HG03066 (cell line): ENCODE results near the gene CNTN2.

Source experiments
- ATAC-seq: cut with Tn5 transposase; IDR thresholded peaks from one replicate; pipeline ENCODE4 v1.9.1; 2021; ENCODE audit warnings: low read depth; ENCODE audit not compliant: unreplicated experiment

The CNTN2 gene

DNA sequence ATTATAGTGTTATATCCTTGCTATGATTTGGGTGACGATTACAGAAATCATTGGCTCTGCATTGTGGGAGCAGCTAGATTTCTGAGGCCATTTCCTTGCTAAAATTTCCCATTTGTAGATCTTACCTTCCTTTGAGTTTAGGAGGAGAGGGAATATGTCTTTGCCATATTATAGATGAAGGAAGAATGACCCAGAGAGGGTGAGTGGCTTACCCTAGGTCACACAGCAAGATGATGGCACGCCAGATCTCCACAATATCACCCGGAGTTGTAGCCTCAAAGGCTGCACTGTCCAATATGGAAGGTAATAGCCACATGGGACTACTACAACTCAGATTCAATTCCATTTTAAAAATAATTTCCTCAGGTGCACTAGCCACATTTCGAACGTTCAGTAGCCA, 10.3 kb downstream of the CNTN2 start:
- no peak for ATAC-seq

DNA sequence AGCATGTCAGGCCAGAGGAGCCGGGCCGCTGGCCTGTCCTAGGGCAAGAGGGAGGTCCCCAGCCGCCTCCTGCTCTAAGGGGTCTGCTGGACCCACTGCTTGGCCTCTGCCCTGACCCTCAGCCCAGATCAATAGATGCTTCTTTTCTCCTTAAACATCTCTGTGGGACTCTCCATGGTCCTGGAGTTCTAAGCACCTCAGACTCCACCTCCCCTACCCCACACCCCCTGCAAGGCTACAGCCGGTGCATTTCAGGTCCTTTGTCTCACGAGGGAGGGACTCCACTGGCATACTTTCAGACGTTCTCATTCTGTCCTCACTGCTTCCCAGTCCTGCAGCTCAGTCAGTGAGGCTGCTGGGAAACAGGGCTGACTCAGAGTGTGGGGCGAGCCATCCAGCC, 11.0 kb downstream of the CNTN2 start:
- no peak for ATAC-seq

DNA sequence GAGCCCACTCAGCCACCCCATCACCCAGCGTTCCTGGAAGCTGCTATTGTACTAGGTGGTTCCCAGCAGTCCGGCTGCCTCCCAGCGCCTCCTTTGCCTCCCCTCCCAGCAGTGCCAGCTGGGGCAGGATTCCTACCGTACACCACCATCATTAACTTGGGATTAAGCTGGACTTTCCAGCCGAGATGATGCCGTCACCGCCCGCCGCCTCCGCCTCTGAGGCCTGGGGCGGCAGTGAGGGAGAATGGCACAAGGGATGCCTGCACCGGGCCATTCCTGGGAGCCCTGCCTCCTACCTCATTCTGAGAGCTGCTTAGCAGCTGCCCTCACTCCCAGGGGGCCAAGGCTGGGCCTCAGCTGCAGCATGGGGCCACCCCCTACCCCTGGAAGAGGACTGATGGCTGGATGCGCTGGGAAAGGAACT, 13.2 kb downstream of the CNTN2 start:
- ATAC-seq: no peak

DNA sequence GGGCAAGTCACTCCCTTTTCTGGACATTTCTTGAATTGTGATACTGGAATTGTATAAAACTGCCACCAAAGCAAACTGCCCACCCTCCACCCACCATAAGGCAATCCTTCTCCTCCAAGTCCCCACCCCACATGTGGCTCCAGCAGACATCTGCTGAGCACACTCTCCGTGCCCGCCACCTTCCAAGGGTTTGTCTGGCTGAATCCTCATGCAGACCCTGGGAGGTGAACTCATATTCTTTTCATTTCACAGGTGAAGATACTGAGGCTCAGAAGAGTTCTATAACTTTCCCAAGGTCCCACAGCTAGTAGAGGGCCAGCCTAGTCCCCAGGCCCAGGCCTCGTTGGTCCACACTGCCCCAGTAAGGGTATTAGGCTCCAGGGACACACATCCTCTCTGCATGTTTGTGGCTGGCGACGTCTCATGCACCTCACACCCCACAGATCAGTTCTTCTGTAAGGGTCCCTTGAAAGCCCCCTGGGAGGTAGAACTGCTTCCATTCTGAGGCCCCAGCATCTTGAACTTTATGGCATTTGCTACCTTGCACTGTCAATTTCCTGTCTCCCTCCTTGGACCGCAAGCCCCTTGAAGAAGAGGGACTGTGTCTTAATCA, 14.1 kb downstream of the CNTN2 start:
- no peak for ATAC-seq

DNA sequence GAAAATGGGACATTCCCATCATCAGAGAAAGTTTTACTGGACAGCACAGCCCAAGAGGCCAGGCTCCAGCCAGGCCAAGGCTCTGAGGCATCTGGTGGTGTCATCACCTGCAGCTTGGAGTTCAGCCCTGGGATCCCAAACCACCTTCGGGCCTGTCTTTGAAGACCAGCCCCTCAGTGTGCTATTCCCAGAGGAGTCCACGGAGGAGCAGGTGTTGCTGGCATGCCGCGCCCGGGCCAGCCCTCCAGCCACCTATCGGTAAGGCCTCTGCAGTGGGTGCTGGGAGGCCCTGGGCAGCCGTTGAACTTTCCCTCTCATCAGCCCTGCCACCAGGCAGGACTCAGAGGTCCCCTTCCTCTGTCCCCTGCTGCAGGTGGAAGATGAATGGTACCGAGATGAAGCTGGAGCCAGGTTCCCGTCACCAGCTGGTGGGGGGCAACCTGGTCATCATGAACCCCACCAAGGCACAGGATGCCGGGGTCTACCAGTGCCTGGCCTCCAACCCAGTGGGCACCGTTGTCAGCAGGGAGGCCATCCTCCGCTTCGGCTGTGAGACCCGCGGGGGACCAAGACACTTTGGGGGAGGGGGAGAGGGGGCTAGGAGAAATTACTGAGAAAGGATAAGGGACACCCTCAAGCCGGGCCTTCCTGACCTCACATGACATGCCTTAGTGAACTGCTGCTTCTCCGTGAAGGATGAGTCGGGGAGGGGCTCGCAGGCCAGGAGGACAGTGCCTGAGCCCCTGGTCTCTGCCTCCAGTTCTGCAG, 15.0 kb downstream of the CNTN2 start:
- no peak for ATAC-seq

DNA sequence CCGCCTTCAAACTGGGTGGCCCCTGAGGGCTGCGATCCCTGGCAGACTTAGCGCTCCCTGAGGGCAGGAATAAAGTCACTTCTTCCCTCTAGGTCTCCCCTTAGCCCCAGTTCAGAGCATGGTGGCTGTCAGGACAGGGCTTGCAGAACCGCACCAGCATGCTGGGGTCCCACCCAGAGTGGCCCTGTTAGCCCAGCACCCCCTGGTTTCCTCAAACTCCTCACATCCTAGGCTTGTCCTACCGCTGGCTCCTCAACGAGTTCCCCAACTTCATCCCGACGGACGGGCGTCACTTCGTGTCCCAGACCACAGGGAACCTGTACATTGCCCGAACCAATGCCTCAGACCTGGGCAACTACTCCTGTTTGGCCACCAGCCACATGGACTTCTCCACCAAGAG, 15.8 kb downstream of the CNTN2 start:
- no peak for ATAC-seq

DNA sequence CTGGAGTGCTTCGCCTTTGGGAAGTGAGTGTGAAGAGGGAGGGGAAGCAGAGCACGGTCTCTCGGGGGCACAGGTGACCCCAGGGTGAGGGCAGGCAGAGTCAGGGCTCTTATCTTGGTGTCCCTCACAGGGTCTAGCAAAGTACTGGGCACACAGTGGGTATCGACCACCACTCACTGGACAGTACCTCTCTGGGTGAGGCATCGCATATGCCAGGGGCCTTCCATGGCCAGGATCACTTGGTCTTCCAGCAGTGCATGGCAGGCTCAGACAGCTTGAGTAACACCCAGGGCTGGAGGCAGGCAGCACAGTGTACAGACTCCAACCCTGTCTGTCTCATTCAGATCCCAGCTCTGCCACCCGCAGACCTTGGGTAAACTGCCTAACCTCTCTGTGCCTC, 16.6 kb downstream of the CNTN2 start:
- no peak for ATAC-seq

DNA sequence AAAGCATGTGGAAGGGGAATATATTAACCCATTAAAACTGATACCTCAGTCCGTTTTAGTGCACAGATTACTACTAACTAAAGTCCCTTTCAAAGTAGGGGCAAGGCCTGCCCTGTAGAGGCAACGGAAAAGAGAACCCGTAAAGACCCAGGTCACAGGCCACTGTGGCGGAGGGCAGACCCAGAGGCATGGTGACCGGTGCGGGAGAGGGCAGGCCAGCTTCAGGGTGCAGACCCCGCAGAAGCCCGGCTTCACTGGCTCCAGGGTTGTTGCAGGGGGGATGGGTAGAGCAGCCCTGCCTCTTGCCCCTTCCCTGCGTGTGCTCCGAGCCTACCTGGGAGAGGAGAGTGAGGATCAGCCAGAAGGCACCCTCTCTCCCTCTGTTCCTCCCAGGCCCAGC, 17.7 kb downstream of the CNTN2 start:
- ATAC-seq: no peak

DNA sequence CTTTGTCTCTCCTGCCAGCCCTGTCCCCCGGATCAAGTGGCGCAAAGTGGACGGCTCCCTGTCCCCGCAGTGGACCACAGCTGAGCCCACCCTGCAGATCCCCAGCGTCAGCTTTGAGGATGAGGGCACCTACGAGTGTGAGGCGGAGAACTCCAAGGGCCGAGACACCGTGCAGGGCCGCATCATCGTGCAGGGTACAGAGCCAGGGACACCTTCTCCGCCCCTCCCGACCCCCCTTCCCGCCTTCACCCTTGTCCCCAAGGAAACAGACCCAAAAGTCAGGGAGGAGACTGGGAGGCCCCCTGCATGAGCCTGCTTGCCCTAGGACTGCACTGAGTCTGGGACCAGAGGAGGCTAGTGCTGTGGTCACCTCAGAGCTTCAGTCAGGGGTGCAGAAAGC, 18.2 kb downstream of the CNTN2 start:
- no peak for ATAC-seq

DNA sequence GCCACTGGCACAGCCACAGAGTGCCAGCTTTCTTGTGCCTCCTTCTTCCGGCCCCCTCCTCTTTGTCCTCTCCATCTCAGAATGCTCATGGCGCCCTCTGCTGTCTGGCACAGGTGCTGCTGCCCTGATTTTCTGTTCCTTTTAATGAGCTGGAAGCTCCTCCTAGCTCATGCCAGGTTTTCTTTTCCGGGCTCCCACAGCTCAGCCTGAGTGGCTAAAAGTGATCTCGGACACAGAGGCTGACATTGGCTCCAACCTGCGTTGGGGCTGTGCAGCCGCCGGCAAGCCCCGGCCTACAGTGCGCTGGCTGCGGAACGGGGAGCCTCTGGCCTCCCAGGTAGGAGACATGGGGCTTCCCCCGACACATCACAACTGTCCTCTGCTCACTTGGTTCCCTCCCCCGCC, 18.7 kb downstream of the CNTN2 start:
- ATAC-seq: no peak

DNA sequence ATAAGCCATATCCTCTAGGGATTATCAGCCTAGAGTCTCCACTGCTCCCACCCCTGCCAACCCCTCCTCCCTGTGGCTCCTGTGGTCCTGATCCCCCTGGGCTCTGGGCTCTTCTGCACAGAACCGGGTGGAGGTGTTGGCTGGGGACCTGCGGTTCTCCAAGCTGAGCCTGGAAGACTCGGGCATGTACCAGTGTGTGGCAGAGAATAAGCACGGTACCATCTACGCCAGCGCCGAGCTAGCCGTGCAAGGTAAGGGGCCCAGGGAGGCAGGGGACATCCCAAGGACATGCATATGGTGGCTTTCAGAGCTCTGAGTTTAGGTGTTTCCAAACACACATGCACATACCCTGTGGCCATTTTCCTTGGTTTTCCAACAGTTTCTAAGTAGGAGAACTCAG, 19.3 kb downstream of the CNTN2 start:
- no peak for ATAC-seq

DNA sequence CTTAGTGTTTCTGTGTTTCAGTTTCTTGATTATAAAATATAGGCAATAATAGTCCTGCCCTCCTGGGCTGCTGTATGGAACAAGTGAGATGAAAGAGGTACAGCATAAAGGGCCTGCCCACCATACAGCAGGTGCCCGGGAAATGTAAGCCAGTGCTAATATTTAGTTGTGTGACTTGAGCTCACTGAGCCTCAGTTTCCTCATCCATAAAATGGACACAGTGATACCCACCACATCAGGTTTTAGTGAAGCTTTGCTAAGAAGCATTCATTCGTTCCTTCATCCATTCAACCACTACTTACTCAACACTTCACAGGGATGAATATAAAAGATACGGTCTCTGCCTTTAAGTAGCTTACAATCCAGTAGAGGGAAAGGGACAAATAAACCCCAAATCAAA, 19.9 kb downstream of the CNTN2 start:
- no peak for ATAC-seq

DNA sequence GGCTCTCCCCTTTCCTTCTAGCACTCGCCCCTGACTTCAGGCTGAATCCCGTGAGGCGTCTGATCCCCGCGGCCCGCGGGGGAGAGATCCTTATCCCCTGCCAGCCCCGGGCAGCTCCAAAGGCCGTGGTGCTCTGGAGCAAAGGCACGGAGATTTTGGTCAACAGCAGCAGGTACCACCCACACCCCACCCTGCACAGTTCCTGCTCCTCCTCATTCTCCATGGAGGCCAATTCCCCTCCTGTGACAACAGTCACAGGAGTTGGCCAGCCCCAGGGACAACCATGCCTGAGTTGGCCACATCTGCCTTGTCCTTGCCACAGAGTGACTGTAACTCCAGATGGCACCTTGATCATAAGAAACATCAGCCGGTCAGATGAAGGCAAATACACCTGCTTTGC, 21.3 kb downstream of the CNTN2 start:
- ATAC-seq: no peak

DNA sequence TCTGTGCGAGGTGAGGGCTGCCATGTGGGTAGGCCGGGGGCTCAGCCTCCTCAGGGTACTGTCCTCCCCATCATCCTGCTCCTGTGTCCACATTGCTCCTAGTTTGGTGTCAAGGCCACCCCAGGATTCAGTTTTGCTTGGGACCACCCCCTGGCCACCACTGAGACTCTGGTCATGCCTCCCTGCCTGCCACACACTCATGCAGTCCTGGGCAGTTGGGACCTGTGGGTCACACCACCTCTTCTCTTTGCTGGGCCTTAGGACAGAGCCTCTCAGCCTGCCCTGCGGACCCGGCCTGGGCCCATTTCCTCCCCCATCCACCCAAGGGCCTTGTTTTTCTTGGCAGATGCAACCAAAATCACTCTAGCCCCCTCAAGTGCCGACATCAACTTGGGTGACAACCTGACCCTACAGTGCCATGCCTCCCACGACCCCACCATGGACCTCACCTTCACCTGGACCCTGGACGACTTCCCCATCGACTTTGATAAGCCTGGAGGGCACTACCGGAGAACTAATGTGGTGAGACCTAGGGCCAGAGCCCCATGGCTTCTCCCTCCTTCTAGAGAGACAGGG, 21.8 kb downstream of the CNTN2 start:
- no peak for ATAC-seq

DNA sequence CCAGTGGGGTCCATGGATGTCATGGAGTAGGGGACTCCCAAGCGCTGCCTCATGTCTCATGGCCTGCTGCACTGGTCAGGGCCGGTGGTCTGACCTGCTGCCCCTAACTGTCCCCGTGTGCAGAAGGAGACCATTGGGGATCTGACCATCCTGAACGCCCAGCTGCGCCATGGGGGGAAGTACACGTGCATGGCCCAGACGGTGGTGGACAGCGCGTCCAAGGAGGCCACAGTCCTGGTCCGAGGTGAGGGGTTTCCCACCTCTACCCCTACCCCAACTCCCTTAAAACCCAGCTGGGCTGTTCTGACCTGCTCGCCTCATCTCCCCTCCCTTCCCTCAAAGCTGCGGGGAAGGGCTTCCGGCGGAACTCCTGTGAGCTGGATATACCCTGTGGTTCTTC, 22.7 kb downstream of the CNTN2 start:
- no peak for ATAC-seq

DNA sequence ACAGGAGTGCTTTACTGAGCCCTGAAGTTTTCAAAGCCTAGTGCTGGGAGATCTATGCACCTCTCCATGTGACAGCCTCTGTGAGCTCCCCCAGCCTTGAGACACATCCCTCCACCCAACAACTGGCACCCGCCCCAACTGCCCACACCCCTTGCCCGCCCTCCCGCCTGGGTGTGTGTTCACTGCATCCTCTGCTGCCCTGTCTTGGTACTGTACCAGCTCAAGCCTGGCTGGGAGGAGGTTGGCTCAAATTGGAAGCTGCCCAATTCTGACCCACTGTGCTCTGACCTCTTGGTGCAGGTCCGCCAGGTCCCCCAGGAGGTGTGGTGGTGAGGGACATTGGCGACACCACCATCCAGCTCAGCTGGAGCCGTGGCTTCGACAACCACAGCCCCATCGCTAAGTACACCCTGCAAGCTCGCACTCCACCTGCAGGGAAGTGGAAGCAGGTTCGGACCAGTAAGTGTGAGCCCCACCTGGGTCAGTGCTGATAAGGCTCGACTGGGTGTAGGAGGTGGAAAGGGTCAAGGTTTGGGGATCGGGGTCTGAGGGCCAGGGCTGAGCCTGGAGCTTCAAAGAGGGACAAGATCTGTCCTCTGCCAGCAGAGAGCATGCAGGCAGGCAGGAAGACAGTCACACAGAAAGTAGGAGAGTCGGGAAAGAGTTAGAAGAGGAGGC, 23.3 kb downstream of the CNTN2 start:
- ATAC-seq: no peak

DNA sequence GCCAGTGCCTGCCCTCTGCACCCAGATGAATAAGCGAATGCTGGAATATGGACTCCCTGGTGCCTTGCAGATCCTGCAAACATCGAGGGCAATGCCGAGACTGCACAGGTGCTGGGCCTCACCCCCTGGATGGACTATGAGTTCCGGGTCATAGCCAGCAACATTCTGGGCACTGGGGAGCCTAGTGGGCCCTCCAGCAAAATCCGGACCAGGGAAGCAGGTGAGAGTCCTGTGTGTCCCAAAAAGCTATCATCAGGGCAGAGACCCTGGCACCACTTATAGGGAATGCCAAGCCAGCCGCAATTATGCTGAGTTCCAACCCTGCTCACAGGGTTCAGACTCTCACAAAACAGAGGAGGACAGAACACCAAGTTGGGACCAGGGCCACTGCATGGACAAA, 24.0 kb downstream of the CNTN2 start:
- no peak for ATAC-seq

DNA sequence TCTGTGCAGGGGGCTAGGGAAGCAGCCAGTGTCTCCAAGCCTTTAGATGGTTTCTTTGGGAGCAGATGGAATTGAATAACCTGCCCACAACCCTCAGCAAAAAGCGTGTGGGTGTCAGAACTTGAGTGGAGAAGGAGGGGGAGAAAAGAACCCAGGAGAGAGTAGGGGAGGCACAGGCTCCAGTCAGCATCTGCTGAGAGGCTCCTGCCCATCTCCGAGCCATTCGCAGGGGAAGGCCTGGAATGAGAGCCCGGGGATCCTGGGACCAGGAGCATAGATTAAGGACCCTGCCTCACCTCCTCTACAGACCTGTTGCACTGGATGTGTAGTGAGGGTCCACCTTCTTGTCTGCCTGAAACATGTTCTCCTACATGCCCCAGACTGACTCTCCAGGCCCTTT, 25.0 kb downstream of the CNTN2 start:
- ATAC-seq: no peak

DNA sequence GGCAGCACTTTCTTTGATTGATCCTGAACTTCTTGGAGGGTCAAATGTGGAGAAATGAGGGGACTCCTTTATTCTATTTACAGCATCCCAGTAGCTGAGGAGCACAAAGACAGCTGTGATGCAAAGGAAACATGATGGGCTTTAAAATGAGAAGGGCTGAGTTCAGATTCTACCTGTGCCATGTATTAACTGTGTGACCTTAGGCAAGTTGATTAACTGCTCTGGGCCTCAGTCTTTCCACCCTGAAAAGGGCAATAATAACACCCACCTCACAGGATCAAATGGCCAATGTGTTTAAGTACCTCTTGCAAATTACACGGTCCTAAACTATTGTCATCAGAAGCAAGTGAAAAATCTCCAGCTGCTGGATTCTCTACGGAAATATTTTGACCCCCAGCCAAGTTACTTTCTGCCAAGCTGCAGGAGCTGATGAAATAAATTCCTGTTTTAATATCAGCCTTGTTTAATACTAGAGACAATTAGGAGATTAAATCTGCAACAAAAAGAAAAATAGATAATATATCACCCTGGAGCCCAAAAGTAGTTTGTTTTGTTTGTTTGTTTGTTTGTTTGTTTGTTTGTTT, 25.5 kb downstream of the CNTN2 start:
- no peak for ATAC-seq

DNA sequence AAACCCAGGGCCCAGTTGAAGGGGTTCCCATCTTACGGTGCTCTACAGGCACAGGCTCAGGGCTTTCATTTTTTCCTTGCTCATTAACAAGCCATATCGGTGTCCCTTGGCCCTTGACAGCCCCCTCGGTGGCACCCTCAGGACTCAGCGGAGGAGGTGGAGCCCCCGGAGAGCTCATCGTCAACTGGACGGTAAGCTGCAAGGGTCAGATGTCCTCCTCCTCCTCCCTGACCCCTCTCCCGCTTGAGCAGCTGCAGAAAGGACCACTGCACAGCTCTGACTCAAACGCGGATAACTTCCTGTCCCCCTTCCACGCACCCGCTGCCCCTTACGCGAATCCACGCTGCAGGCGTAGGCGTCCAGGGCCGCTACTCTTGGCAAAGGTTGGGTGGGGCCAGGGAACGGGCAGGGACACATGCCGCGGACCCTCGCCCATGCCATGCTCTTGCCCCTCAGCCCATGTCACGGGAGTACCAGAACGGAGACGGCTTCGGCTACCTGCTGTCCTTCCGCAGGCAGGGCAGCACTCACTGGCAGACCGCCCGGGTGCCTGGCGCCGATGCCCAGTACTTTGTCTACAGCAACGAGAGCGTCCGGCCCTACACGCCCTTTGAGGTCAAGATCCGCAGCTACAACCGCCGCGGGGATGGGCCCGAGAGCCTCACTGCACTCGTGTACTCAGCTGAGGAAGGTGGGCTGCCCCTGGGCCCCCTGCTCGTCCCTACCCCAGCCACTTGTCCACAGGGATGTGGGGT, 26.5 kb downstream of the CNTN2 start:
- no peak for ATAC-seq

DNA sequence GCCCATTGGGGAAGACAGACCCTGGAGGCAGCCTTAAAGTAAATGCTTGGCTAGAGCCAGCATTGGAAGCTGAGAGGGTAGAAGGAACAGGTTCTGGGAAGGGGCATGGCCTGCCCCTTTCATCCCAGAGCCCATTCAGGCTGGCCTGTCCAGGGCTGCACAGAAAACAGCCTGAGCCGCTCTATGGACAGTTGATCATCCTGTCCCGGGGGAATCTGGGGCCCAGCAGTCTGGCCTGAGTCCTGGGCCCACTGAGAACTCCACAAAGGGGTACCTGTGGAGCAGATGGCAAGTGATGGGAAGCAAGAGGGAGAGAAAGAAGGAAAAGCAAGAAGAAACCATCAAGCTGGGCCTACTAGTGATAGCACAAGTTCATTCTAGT, 28.0 kb downstream of the CNTN2 start:
- ATAC-seq: no peak
